Sigmoid colon (tissue), 7 donors: ENCODE results near the gene PFDN1. TPM values are rescaled to one million over a fixed set of nuclear protein-coding genes. Genes with fewer than 3 reads are reported as not detected.
A peak's percentile ranks its signal among the peaks of the same experiment; 100 is the strongest.

Experiments used
- DNase-seq: peaks from one replicate; pipeline ENCODE4 v3.0.0-alpha.2; 2019
- H3K27ac ChIP-seq, 4 donors: fragments of 200-600 bp; sonication (generic); one replicate each; pipeline ENCODE4 v1.5.1; 2016 to 2019; ENCODE audit warnings: mild to moderate bottlenecking in 1 of 4
- H3K27me3 ChIP-seq, 3 donors: fragments of 200-600 bp; sonication (generic); one replicate each; pipeline ENCODE4 v1.5.1; 2019; ENCODE audit warnings: mild to moderate bottlenecking in 1 of 3
- H3K36me3 ChIP-seq, 4 donors: fragments of 200-600 bp; sonication (generic); one replicate each; pipeline ENCODE4 v1.5.1; 2016 to 2019
- H3K4me1 ChIP-seq, 4 donors: fragments of 200-600 bp; sonication (generic); one replicate each; pipeline ENCODE4 v1.5.1; 2017 to 2019
- H3K4me3 ChIP-seq, 4 donors: fragments of 200-600 bp; sonication (generic); one replicate each; pipeline ENCODE4 v1.5.1; 2017 to 2019; ENCODE audit warnings: mild to moderate bottlenecking in 2 of 4, moderate library complexity in 1 of 4
- H3K9me3 ChIP-seq, 4 donors: fragments of 200-600 bp in 3 of 4; sonication (generic) in 3 of 4; one replicate each; pipeline versions ENCODE4 v1.5.1 to v1.6.1; 2013 to 2019
- EP300 ChIP-seq, 4 donors: sonication (generic); formaldehyde crosslinking; IDR thresholded peaks; one replicate each; pipeline ENCODE4 v1.6.1; 2017; ENCODE audit warnings: antibody characterized with exemption in 4 of 4
- POLR2A ChIP-seq, 2 donors: fragments of 450-650 bp; IDR thresholded peaks; one replicate each; pipeline ENCODE4 v1.6.1; 2016; ENCODE audit warnings: antibody characterized with exemption in 2 of 2, mild to moderate bottlenecking in 2 of 2, moderate library complexity in 2 of 2
- POLR2AphosphoS5 ChIP-seq, 4 donors: sonication (generic); formaldehyde crosslinking; IDR thresholded peaks; one replicate each; pipeline ENCODE4 v1.6.1; 2017; ENCODE audit warnings: antibody characterized with exemption in 4 of 4
- WGBS, 2 donors: extraction: QIAGEN DNeasy Blood & Tissue Kit; methylation state at CpG; one replicate each; pipeline ENCODE4 v1.1.7; 2013; 5-methylcytosine and 5-hydroxymethylcytosine counted together
- intact Hi-C: fragments of 100-400 bp; cut with DNase I; formaldehyde crosslinking; loops from one replicate; pipeline ENCODE4 v1.15.1; 2023
- polyA plus RNA-seq, 3 donors: library from polyadenylated mRNA; stranded (reverse); fragments of 200-250 nt; gene quantifications; one replicate each; pipeline ENCODE4 v1.2.3, GENCODE V29; 2013
- total RNA-seq, 4 donors: library from RNA; depleted of rRNA; stranded (reverse); fragments of >200 nt; gene quantifications; one replicate each; pipeline ENCODE4 v1.1.0, GENCODE V29; 2016
- TF ChIP-seq, protein P1 (sequence below), 4 experiments: fragments of 450-650 bp in 3 of 4; fragments of 200-600 bp in 1 of 4; IDR thresholded peaks; one replicate each; pipeline ENCODE4 v1.5.1; 2016 to 2019; ENCODE audit warnings: antibody characterized with exemption in 4 of 4, mild to moderate bottlenecking in 3 of 4, moderate library complexity in 2 of 4
- donor health status: healthy with polysubstance abuse.
- donor health status: Bipolar disorder and iron deficiency.
- donor health status: healthy.

PFDN1 gene
- total and polyA plus RNA-seq, 7 donors = 61.8 to 159 (median 88.2) TPM

DNA sequence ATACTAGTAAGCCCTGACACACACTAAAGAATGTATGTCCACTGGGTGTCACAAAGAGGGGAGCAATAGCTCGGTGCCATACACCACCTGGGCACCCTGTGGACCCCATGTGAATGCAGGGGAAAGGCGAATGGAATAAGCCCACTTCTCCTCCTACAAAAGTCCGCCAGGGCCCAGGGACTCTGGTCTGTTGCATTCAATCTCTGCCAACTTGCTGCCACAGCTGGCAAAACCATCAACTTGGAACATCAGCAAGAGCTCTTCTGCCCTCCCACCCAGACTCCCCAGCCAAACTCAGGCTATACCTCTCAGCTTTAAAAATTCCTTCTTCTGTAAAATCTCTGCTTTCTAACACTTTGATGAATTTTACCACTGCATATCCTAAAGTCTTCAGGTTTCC, 54.5 kb downstream of the PFDN1 start:
- peaks cover 0 to 50% (median 42%) of the 10 kb centered on the region in 4 donors for H3K4me1 ChIP-seq
- intact Hi-C loops = loop anchor here (10.0 kb wide), 2 partner anchors 306 to 456 kb away; partner anchors contain the start of genes SRA1 and ZMAT2

DNA sequence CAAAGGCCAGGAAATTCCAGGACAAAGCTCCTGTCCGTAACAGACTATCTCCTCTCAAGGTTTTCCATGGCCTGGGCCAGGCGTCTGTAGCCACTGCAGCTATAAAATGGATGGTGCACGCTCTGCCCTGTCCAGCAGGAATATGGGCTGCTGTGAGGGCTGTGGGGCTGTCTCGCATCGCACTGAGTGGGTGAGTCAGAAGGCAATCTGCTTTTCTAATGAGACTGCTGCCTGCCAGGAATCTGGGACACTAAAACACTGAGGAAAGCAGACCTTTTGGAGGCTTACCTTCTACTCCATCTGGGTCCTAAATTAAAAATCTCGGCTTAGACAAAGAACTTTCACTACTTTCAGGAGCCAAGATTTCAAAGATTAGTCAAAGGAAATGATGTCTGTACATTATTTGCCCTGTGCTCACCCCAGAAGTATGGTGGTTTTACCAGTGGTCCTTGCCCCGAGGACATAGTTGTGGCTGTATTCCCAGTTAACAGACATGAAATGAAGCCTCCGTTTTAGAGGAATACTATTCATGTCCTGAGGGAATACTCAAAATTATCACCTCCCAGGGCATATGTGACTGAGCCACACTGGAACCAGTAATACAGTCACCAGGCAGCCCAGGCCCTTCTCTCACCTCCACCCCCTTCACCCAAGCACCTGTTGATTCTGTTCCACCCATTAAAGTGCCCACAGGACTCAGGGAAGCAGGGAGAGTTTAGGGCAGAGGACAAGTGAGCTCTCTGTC, 56.4 kb downstream of the PFDN1 start:
- Histone ChIP-seq H3K27ac (peak overlapping the region; percentile 68 to 91 (median 80)), H3K4me3 (no peak overlapping the region), H3K4me1 (peaks cover 0 to 68% (median 60%) of the 10 kb centered on the region in 4 donors), H3K27me3 (no peaks in the 10 kb centered on the region), H3K9me3 (no peaks in the 10 kb centered on the region), H3K36me3 (peaks cover 0 to 11% (median 4%) of the 10 kb centered on the region in 4 donors)
- peak; percentile 89 for DNase-seq
- 74 to 79% methylated on average over 8 of the region's 8 CpGs for WGBS, 2 donors
- intact Hi-C loops = loop anchor here (10.0 kb wide), 2 partner anchors 308 to 458 kb away; partner anchors contain the start of genes SRA1 and ZMAT2
- TF ChIP-seq POLR2AphosphoS5 (IDR thresholded peaks at IDR 0.05) (peak in 1 of 4 donors; percentile 70), POLR2A (IDR thresholded peaks at IDR 0.05) (no peak), EP300 (IDR thresholded peaks at IDR 0.05) (no peak)
- TF ChIP-seq, protein P1, sequence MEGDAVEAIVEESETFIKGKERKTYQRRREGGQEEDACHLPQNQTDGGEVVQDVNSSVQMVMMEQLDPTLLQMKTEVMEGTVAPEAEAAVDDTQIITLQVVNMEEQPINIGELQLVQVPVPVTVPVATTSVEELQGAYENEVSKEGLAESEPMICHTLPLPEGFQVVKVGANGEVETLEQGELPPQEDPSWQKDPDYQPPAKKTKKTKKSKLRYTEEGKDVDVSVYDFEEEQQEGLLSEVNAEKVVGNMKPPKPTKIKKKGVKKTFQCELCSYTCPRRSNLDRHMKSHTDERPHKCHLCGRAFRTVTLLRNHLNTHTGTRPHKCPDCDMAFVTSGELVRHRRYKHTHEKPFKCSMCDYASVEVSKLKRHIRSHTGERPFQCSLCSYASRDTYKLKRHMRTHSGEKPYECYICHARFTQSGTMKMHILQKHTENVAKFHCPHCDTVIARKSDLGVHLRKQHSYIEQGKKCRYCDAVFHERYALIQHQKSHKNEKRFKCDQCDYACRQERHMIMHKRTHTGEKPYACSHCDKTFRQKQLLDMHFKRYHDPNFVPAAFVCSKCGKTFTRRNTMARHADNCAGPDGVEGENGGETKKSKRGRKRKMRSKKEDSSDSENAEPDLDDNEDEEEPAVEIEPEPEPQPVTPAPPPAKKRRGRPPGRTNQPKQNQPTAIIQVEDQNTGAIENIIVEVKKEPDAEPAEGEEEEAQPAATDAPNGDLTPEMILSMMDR (IDR thresholded peaks at IDR 0.05) = no peak

More for the DNA sequence above, 54.5 kb downstream of the PFDN1 start:
- Histone ChIP-seq H3K27me3 (no peaks in the 10 kb centered on the region), H3K9me3 (no peaks in the 10 kb centered on the region), H3K4me3 (no peak overlapping the region), H3K27ac (peak overlapping the region in 2 of 4 donors; percentile 2 to 91), H3K36me3 (peaks cover 0 to 11% (median 4%) of the 10 kb centered on the region in 4 donors)
- no peak for DNase-seq
- WGBS, 2 donors = 86 to 97% methylated on average over 3 of the region's 3 CpGs
- no peak for TF ChIP-seq EP300 (IDR thresholded peaks at IDR 0.05)
- TF ChIP-seq, protein P1 (IDR thresholded peaks at IDR 0.05) = no peak
- TF ChIP-seq POLR2A (IDR thresholded peaks at IDR 0.05) = no peak
- no peak for TF ChIP-seq POLR2AphosphoS5 (IDR thresholded peaks at IDR 0.05)

DNA sequence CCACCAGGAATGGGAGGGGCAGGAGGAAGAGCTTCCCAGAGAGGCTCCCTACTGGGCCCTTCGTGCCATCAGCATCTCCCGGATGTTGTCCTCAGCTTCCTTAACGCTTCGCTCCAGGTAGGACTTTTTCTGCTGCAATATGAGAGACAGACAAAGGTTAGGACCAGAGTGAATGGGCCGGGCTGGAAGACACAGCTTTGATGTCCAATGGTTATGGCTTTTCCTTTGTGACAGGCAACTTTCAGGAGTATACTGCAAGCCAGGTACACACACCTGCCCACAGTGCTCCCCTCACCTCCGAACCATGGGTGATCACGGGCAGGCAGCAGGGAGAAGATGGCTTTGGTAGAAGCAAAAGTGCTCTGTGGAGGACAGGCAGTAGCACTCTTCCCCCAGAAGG, 57.0 kb downstream of the PFDN1 start:
- 87 to 91% methylated on average over 7 of the region's 7 CpGs for WGBS, 2 donors

DNA sequence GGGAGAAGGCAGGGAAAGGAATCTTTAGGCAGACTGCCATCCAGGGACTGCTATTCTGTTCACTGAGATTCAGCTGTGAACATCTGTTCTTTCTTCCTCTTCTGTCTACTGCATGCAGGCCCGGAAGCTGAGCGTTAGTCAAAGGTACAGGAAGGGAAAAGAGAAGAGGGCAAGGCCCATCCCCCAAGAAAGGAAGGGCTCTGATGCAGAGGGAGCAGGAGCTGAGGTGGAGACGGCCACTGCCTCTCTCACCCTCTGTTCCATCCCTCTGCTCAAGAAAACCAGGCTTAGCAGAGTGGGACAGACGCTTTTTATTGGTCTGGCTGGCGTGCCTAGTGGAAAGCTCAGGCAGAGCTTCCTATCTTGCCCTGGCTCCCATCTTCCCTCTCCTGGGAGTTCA, 57.6 kb downstream of the PFDN1 start:
- no peak overlapping the region for H3K4me3 ChIP-seq
- no peaks in the 10 kb centered on the region for H3K9me3 ChIP-seq
- intact Hi-C loops = loop anchor here (10.0 kb wide), 2 partner anchors 309 to 459 kb away; partner anchors contain the start of genes SRA1 and ZMAT2
- peaks cover 0 to 80% (median 72%) of the 10 kb centered on the region in 4 donors for H3K4me1 ChIP-seq
- no peak for TF ChIP-seq POLR2A (IDR thresholded peaks at IDR 0.05)
- TF ChIP-seq POLR2AphosphoS5 (IDR thresholded peaks at IDR 0.05) = peak in 2 of 4 donors; percentile 6 to 8
- TF ChIP-seq EP300 (IDR thresholded peaks at IDR 0.05) = no peak
- H3K27ac ChIP-seq = peak overlapping the region; percentile 68 to 91 (median 80)
- peaks cover 0 to 11% (median 4%) of the 10 kb centered on the region in 4 donors for H3K36me3 ChIP-seq
- no peaks in the 10 kb centered on the region for H3K27me3 ChIP-seq
- DNase-seq = peak; percentile 73
- WGBS, 2 donors = 59 to 81% methylated on average over 5 of the region's 5 CpGs

More for the DNA sequence above, 57.0 kb downstream of the PFDN1 start:
- Histone ChIP-seq H3K4me3 (no peak overlapping the region), H3K4me1 (peaks cover 0 to 75% (median 66%) of the 10 kb centered on the region in 4 donors), H3K27ac (peak overlapping the region; percentile 68 to 91 (median 80)), H3K36me3 (peaks cover 0 to 11% (median 4%) of the 10 kb centered on the region in 4 donors), H3K9me3 (no peaks in the 10 kb centered on the region), H3K27me3 (no peaks in the 10 kb centered on the region)
- intact Hi-C loops = loop anchor here (10.0 kb wide), 2 partner anchors 309 to 459 kb away; partner anchors contain the start of genes SRA1 and ZMAT2
- DNase-seq = no peak
- TF ChIP-seq, protein P1 (IDR thresholded peaks at IDR 0.05) = no peak
- TF ChIP-seq EP300 (IDR thresholded peaks at IDR 0.05) (no peak), POLR2A (IDR thresholded peaks at IDR 0.05) (no peak), POLR2AphosphoS5 (IDR thresholded peaks at IDR 0.05) (no peak)

DNA sequence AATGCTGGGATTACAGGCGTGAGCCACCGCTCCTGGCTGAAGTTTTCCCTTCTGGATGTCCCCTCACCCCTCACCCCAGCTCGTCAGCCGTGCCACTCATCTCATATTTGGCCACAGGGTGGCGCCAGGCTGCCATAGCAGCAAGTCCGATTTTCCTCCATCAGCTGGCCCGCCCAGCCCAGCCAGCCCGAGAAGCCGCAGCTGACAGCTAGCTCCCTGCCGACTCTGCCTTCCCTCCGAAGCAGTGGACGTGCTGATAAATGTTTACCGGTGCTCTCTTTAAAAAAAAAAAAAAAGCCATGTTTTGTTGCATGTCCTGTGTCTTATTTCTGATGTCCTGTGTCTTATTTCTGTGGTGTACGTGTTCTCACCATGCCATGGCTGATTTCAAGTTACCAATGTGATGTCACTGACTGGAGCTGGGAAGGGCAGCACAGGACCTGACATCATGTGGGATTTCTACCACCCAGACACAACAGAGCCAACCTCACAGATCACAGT, 58.3 kb downstream of the PFDN1 start:
- peak; percentile 96 for DNase-seq
- Histone ChIP-seq H3K27me3 (no peaks in the 10 kb centered on the region), H3K27ac (peak overlapping the region; percentile 0 to 91 (median 80)), H3K9me3 (no peaks in the 10 kb centered on the region), H3K4me3 (no peak overlapping the region), H3K4me1 (peaks cover 0 to 88% (median 79%) of the 10 kb centered on the region in 4 donors), H3K36me3 (peaks cover 0 to 8% (median 2%) of the 10 kb centered on the region in 4 donors)
- intact Hi-C loops = loop anchor here (1.0 to 10.0 kb wide), 6 partner anchors 67 to 460 kb away; partner anchors contain the start of genes CYSTM1, HBEGF, SRA1 and ZMAT2
- WGBS, 2 donors = 12 to 18% methylated on average over 14 of the region's 14 CpGs
- TF ChIP-seq POLR2A (IDR thresholded peaks at IDR 0.05) = no peak
- TF ChIP-seq POLR2AphosphoS5 (IDR thresholded peaks at IDR 0.05) = peak in 3 of 4 donors; percentile 48 to 59 (median 54)
- TF ChIP-seq, protein P1 (IDR thresholded peaks at IDR 0.05) = peak; percentile 84 to 96 (median 92)
